Stimulated activated CD4-positive, alpha-beta T cell treated with anti-CD3 and anti-CD28 coated beads, Interleukin-1b, Interleukin-23, amount 100 ng/mL, for 24 hours (primary cell): ENCODE measurements around the gene GULP1.
"Not testable (repeated sequence)": the region's sequence is repeated elsewhere in the genome, so short reads cannot be mapped to it uniquely, and the experiment has no call there.

Experiments
- DNase-seq, 4 experiments: peaks; one replicate each; pipeline ENCODE4 v3.0.0-alpha.2; 2020; ENCODE audit warnings: low read depth in 4 of 4, low spot score in 1 of 4

Gene GULP1

DNA sequence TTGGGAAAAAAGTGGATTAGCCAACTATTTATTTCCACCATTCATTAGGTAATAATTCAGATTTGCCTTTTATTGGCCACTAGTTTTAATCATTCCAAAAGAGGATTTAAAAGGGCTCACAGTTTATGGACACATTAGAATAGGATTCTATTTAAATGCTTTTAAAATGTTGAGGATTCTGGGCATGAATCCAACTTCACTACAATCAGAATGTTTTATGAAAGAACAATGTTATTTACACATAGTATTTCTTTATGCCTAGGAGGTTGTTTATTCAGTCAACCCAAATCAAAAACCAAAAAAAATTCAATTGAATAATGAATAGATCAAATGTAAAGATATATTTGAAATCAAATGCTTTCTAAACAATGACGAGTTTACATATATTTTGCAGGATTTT is 232.2 kb downstream of the GULP1 start:
- no peak for DNase-seq

DNA sequence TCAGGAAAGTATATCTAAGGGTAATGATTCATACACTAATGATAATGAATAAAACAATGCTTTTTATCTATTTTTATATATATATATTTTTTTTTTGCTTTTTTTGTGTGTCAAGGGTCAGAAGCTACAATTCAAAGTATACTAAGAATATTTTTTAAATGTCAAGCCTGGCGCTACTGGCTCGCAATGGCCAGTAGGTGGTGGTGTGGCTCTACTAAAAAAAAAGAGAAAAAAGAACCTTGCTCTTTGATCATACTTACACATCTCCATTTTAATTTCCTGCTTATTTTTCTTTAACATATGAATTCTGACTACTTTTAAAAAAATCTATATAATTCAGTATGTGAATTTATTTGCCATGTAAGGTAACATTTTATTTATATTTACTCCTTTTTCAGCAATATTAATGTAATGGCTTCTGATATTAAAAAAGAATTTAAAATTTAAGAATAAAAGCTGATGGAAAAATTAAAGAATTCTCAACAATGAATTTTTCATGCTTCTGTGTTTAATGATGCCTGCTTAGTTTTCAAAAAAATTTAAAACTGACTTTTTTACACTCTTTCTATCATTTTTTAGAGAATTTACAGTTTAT is 232.9 kb downstream of the GULP1 start:
- DNase-seq, result peak in 1 of 4 experiments; percentile 0

DNA sequence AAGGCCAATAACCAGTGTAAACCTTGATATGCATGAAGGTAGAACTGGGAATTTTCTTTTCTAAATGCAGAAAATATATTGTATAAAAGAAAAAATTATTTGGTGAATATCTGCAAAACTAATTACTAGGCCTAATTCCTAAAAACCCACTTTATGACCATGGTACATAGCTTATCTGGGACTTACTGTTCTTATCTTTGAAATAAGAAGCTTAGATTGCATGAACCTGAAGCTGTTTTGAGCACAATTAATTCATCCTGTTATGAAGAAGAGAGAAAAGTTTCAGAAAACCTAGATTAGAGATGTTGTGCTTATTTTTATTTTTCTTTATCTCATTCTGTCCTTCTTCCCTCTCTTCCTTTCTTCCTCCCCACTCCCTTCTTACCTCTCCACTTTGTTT is 235.0 kb downstream of the GULP1 start:
- DNase-seq, result no peak

DNA sequence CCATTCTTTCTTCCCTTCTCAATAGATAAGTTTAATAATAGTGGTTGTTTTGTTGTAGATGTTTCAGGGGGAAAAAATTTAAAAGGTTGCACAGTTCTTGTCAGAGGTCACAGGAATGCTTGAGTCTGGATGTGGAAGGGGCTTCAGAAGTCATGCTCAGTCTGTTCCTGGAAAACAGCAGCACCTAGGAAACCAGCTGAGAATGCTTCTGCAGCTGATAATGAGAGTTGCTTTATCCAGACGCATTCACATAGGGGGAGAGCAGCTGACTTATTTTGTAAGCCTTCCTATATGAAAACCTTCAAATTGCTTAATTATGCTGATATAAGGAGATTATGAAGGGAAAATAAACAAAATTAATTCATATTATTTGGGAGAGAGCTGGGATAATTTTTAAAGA is 235.5 kb downstream of the GULP1 start:
- no peak for DNase-seq

GRCh38 chr2:188527581-188527993 is 235.9 kb downstream of the GULP1 start:
- no peak for DNase-seq

DNA sequence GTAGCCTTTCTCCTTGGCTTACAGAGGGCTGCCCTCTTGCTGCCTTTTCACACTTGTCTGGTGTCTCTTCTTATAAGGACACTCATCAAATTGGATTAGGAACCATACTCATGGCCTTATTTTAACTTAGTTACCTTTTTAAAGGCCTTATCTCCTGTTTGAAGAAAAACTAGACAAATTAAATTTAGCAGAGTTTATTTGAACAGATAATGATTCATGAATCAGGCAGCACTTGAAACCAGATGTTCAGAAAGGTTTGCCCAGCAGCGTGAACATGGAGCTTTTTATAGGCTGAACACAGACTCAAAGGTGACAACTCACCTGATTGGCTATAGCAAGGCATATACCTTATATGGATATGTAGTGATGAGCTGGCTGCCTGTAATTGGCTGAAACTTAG is 238.0 kb downstream of the GULP1 start:
- DNase-seq, result no peak

DNA sequence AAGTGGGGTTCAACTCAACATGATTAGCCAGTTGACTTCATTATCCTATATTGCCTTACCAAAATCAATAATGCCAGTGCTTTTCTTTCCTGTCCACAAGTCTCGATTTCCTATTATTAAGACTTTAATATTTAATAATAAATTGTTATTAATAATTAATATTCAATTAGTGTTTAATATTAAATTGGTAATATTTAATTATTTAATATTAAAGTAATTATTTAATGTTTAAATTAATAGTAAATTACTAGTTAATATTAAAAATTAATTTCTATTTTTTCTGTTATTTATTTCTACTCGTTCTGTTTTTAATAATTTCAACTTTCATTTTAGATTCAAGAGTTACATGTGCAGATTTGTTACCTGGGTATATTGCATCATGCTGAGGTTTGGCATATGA is 243.2 kb downstream of the GULP1 start:
- no peak for DNase-seq

GRCh38 chr2:188551671-188552070 is 260.0 kb downstream of the GULP1 start:
- no peak for DNase-seq

GRCh38 chr2:188557081-188557480 is 265.4 kb downstream of the GULP1 start:
- no peak for DNase-seq

DNA sequence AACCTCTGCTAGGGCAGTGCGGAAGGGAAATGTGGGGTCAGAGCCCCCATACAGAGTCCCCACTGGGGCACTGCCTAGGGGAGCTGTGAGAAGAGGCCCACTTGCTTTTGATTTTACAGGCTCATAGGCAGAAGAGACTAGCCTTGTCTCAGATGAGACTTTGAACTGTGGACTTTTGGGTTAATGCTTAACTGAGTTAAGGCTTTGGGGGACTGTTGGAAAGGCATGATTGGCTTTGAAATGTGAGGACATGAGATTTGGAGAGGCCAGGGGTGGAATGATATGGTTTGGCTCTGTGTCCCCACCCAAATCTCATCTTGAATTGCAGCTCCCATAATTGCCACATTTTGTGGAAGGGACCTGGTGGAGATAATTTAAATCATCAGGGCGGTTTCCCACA is 267.8 kb downstream of the GULP1 start:
- not testable (repeated sequence) for DNase-seq

GRCh38 chr2:188561473-188561979 is 269.9 kb downstream of the GULP1 start:
- no peak for DNase-seq

DNA sequence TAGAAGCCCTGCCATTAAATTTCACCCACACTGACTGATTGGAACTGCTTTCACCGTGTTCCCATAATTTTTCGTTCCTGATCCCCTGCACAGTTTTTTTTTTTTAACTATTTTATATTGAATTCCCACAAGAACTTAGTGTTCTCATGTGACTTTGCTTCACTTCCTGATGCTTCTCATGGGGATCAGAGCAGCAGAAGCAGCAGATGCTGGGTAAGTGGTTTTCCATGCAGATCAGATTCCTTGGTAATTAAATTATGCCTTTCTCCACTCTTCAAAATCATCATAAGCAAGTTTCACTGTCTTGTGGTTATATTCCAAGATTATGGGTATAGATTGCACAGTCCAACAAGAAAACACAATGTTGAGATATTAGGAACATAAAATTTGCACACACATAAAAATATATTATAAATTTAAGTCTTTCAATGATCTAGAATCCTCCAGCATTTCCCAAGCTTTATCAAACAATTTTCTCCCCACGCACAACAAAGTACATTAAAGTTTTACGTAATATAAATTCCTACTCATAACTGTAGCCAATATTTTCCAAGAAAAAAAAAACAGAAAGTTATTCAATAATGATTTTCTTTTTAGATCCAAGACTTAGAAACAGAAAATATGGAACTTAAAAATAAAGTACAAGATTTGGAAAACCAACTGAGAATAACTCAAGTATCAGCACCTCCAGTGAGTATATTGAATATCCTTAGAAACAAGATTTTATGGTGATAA is 277.9 kb downstream of the GULP1 start:
- DNase-seq, result no peak

DNA sequence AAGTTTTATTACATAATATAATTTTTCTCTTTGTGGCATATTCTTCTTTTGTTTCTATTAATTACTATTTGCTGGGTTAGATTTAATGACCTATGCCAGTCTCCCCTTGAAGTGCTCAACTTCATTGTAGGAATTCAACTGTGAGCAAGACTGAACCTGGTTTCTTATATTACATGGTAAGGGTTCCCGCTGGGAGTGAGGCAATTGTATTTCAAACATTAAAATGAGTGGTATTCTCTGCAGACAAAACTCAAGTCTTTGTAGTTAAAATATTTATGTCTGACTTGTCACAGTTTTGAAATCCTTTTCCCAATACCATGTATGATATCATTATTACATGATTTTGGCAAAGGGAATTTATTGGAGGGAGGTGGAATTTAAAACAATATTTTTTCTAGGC is 278.7 kb downstream of the GULP1 start:
- no peak for DNase-seq

GRCh38 chr2:188571543-188572303 is 280.0 kb downstream of the GULP1 start:
- no peak for DNase-seq

DNA sequence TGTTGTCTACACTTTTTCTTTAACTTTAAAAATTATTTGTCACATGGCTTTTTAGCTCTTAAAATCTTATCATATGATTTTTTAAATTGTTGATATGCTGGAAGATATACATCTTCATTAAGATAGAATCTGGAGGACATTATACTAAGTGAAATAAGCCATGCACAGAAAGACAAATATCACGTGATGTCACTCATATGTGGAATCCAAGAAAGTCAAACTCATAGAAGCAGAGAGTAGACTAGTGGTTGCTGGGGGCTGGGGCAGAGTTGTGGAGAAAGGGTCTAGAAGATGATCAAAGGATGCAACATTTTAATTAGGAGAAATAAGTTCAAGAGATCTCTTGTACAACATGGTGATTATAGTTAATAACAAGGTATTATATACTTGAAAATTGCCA is 280.9 kb downstream of the GULP1 start:
- no peak for DNase-seq

DNA sequence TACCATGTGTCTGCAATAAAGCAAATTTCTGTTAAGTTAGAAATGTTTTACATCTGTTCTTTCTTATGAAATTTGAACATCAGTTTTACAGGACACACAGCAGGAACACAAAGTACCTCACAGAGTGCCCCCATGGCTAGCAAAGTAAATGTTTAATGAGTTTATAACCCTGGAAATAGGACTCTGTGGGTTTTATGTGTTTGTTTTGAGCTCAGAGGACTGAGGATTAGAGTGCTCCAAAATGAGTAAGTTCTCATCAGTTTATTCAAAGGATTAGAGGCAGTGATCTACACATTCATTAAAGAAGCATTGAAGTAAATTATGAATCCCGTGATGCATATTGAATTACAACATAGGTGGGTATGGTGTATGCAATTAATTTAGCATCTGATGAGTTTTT is 281.8 kb downstream of the GULP1 start:
- no peak for DNase-seq

- DNase-seq, result no peak
These were observed 284.3 kb downstream of the GULP1 start for GRCh38 chr2:188576006-188576405.

- no peak for DNase-seq
These were observed 285.0 kb downstream of the GULP1 start for GRCh38 chr2:188576651-188577050.

- no peak for DNase-seq
These were observed 285.6 kb downstream of the GULP1 start for GRCh38 chr2:188577231-188577630.

DNA sequence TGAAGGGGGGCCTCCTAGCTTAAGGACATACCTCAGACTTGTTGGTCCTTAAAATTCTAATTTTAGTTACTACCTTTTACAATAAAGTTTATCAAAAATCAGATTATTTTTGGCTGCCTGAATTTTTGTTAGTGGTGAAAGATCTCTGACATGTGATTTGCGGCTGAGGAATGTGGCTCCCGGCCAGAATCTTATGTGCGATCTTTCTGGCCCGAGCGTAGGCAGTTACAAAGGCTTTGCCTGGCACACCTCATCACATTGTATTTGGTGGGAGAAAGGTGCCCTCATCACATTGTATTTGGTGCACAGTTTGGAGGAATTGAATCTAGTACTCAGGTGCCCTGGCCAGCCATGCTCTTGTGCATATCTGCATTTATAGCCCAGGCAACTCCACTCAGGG is 289.1 kb downstream of the GULP1 start:
- no peak for DNase-seq

GRCh38 chr2:188582211-188582610 is 290.5 kb downstream of the GULP1 start:
- no peak for DNase-seq

DNA sequence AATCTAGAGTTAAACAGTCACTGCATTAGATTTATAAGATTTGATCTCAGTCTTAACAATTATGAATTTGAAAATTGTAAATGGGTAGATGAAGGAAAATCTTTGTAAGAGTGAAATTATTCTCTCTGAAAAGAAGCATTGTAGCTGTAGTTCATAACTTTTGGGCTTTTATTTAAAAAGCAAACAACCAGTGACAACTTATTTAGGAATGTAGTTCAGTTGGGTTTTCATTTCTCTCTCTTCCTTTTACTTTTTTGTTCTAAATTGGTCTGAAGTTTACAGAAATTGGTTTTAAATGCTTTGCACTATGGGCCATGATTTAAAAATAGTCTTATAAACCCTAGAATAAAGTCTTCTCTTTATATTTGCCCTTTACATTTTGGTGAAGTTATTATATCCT is 296.6 kb downstream of the GULP1 start:
- no peak for DNase-seq
